Endothelial cell of umbilical vein (primary cell): ENCODE results near the gene ECEL1. TPM values are rescaled to one million over a fixed set of nuclear protein-coding genes. Genes with fewer than 3 reads are reported as not detected.

ENCODE experiments used
- BruUV-seq: library from RNA; stranded (reverse); fragments of 400-500 nt; replicated peaks from 2 replicates; lab custom pipeline; 2021; lab: Mats Ljungman, UMichigan
- CTCF ChIA-PET: fragments of 300-600, 350-600 bp; sonication (Branson Sonifier 250); formaldehyde crosslinking; loops from one replicate; lab custom pipeline; 2021; ENCODE audit warnings: antibody characterized with exemption, inconsistent platforms; lab: Charles Lee
- POLR2A ChIA-PET: fragments of 300-600, 350-600 bp; sonication (Branson Sonifier 250); formaldehyde crosslinking; loops from one replicate; lab custom pipeline; 2021; ENCODE audit warnings: antibody characterized with exemption, inconsistent platforms; lab: Charles Lee
- DNase-seq: peaks from one replicate; pipeline ENCODE4 v3.0.0-alpha.2; 2011; ENCODE audit warnings: low read depth, low spot score
- FAIRE-seq: peaks from 2 replicates; lab custom pipeline; 2011; peaks lifted over from hg19 to GRCh38; lab: Jason Lieb, UNC
- H2AFZ ChIP-seq: 2 replicates; pipeline ENCODE4 v1.6.0; 2012; ENCODE audit warnings: low read depth, low read length, control low read depth, inconsistent platforms
- H3K27ac ChIP-seq: 2 replicates; pipeline ENCODE4 v1.5.1; 2011; ENCODE audit warnings: low read depth, mild to moderate bottlenecking, control low read depth, low read length, moderate library complexity; ENCODE audit not compliant: insufficient read depth
- H3K27me3 ChIP-seq, 2 experiments: 2 replicates each; pipeline versions ENCODE4 v1.6.0 to v1.6.1; 2011; ENCODE audit warnings: low read length in 2 of 2, mixed read lengths in 1 of 2; ENCODE audit not compliant: control insufficient read depth in 2 of 2, insufficient read depth in 2 of 2
- H3K36me3 ChIP-seq, 2 experiments: 2 replicates in 1 of 2; 3 replicates in 1 of 2; pipeline ENCODE4 v1.5.1; 2011; ENCODE audit warnings: low read length in 2 of 2, mild to moderate bottlenecking in 1 of 2, moderate library complexity in 1 of 2; ENCODE audit not compliant: control insufficient read depth in 2 of 2, insufficient read depth in 2 of 2; ENCODE audit errors: extremely low read depth in 1 of 2
- H3K4me1 ChIP-seq: 3 replicates; pipeline ENCODE4 v1.5.1; 2011; ENCODE audit warnings: mild to moderate bottlenecking, low read length; ENCODE audit not compliant: control insufficient read depth, insufficient read depth; ENCODE audit errors: extremely low read depth
- H3K4me2 ChIP-seq: 2 replicates; pipeline ENCODE4 v1.6.1; 2011; ENCODE audit warnings: low read length, control low read depth, mixed read lengths; ENCODE audit not compliant: insufficient read depth
- H3K4me3 ChIP-seq, 3 experiments: fragments of 200-600 bp in 1 of 3; sonication (generic), shearing (Covaris generic) in 1 of 3; replicated peaks in 1 of 3; 2 replicates each; pipeline ENCODE4 v1.5.1; 2011 to 2016; ENCODE audit warnings: control low read depth in 3 of 3, low read length in 3 of 3, mild to moderate bottlenecking in 2 of 3, inconsistent platforms in 1 of 3, low read depth in 1 of 3, moderate library complexity in 1 of 3; ENCODE audit not compliant: insufficient read depth in 1 of 3
- H3K79me2 ChIP-seq: 2 replicates; pipeline ENCODE4 v1.6.0; 2012; ENCODE audit warnings: low read length, inconsistent platforms; ENCODE audit not compliant: control insufficient read depth, insufficient read depth
- H3K9ac ChIP-seq: replicated peaks from 2 replicates; pipeline ENCODE3; 2011; ENCODE audit warnings: low read length, control low read depth; ENCODE audit not compliant: insufficient read depth; ENCODE audit errors: extremely low read depth
- H3K9me1 ChIP-seq: replicated peaks from 3 replicates; pipeline ENCODE4 v1.6.0; 2011; ENCODE audit warnings: mild to moderate bottlenecking, low read length; ENCODE audit not compliant: control insufficient read depth, insufficient read depth; ENCODE audit errors: extremely low read depth
- H3K9me3 ChIP-seq: replicated peaks from 2 replicates; pipeline ENCODE4 v1.5.1; 2012; ENCODE audit warnings: low read length, inconsistent platforms; ENCODE audit not compliant: control insufficient read depth, insufficient read depth
- H4K20me1 ChIP-seq: replicated peaks from 2 replicates; pipeline ENCODE3; 2011; ENCODE audit warnings: mild to moderate bottlenecking, low read length; ENCODE audit not compliant: control insufficient read depth, insufficient read depth; ENCODE audit errors: extremely low read depth
- EZH2 ChIP-seq: IDR thresholded peaks from 2 replicates; pipeline ENCODE4 v1.6.1; 2012; ENCODE audit warnings: borderline replicate concordance, low read depth, mild to moderate bottlenecking, moderate library complexity, low read length, inconsistent platforms; ENCODE audit not compliant: severe bottlenecking
- FOS ChIP-seq: IDR thresholded peaks from 2 replicates; pipeline ENCODE4 v1.6.1; 2011; ENCODE audit warnings: mild to moderate bottlenecking, low read length, moderate library complexity, borderline replicate concordance; ENCODE audit not compliant: insufficient read depth
- GATA2 ChIP-seq: IDR thresholded peaks from 2 replicates; pipeline ENCODE4 v1.7.0; 2011; ENCODE audit warnings: low read depth, mild to moderate bottlenecking, moderate library complexity, mixed read lengths, low read length; ENCODE audit not compliant: insufficient read length, insufficient read depth
- JUN ChIP-seq: IDR thresholded peaks from 2 replicates; pipeline ENCODE4 v1.6.1; 2011; ENCODE audit warnings: borderline replicate concordance, low read depth; ENCODE audit not compliant: insufficient read length, insufficient read depth
- MYC ChIP-seq: IDR thresholded peaks from one replicate; pipeline ENCODE4 v1.6.1; 2011; ENCODE audit warnings: mild to moderate bottlenecking, low read depth, low read length
- POLR2A ChIP-seq: IDR thresholded peaks from 2 replicates; pipeline ENCODE4 v1.6.1; 2012; ENCODE audit warnings: low read depth, mild to moderate bottlenecking, control low read depth, low read length
- POLR2AphosphoS5 ChIP-seq: IDR thresholded peaks from 2 replicates; pipeline ENCODE4 v1.6.1; 2012; ENCODE audit warnings: low read depth, mild to moderate bottlenecking, control low read depth, low read length, moderate library complexity; ENCODE audit not compliant: insufficient read depth
- dilution Hi-C: fragments of 300-500 bp; cut with MboI; formaldehyde crosslinking; loops from one replicate; pipeline ENCODE4 v1.15.0; 2019; ENCODE audit warnings: low sequenced_read_pairs; ENCODE audit not compliant: extremely low pct_ligation_motif_present
- intact Hi-C: fragments of 100-400 bp; cut with micrococcal nuclease; formaldehyde crosslinking; loops from one replicate; pipeline ENCODE4 v1.10.0; 2022
- polyA plus RNA-seq, 4 experiments: library from polyadenylated mRNA; depleted of rRNA in 3 of 4; stranded (reverse) in 3 of 4; unstranded in 1 of 4; fragments of >200 nt; gene quantifications; 2 replicates each; pipeline versions ENCODE4 v1.2.1 to v1.2.3, GENCODE V29; 2011 to 2012; ENCODE audit warnings: missing spikeins in 1 of 4
- total RNA-seq: library from RNA; stranded (reverse); gene quantifications from 2 replicates; pipeline ENCODE4 v1.2.3, GENCODE V29; 2021
- TF ChIP-seq, protein P1 (sequence below), 2 donors: IDR thresholded peaks; 1 replicate in 1 of 2; 2 replicates in 1 of 2; pipeline ENCODE4 v1.5.1; 2011; ENCODE audit warnings: low read length in 2 of 2, mild to moderate bottlenecking in 2 of 2, moderate library complexity in 2 of 2, control low read depth in 1 of 2, inconsistent platforms in 1 of 2, low read depth in 1 of 2; ENCODE audit not compliant: insufficient read depth in 1 of 2; ENCODE audit errors: extremely low read depth in 1 of 2
- TF ChIP-seq, protein P2 (sequence below): IDR thresholded peaks from 2 replicates; pipeline ENCODE4 v1.6.1; 2011; ENCODE audit not compliant: insufficient read depth, insufficient read length

The ECEL1 gene
- total and polyA plus RNA-seq, 2 donors (not counting 3 experiments of a cell fraction or from before 2014, with no cell fraction given) = not detected

DNA sequence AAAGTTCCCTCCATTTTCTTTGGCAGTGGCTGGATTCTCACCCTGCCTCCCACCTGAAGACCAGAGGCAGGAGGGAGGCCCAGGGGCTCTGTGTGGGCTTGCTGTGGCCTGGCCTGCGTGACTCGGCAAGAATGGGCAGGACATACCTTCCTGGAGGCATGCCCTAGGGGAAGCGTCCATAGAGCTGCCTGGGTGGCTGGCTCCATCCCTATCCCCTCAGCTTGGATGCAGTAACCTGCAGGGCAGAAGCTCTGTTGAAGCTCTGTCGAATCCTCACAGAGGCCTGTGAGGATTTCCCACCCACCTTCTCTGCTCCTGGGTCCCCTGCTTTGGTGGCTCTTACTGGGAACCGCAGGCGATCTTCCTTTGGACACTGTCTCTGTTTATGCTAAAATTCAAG is 31.2 kb upstream of the ECEL1 start:
- Histone ChIP-seq H3K79me2 (no peaks in the 10 kb centered on the region), H3K36me3 (no peaks in the 10 kb centered on the region), H3K27me3 (peaks cover 16 to 30% of the 10 kb centered on the region in 2 experiments), H2AFZ (no peak overlapping the region), H3K4me3 (no peak overlapping the region), H3K9ac (no peak overlapping the region), H3K9me3 (no peaks in the 10 kb centered on the region), H3K4me2 (no peak overlapping the region), H4K20me1 (no peaks in the 10 kb centered on the region), H3K27ac (no peak overlapping the region), H3K9me1 (no peaks in the 10 kb centered on the region), H3K4me1 (no peaks in the 10 kb centered on the region)
- FAIRE-seq (no peak), DNase-seq (no peak)
- TF ChIP-seq EZH2 (no peak), POLR2A (no peak), POLR2AphosphoS5 (no peak), JUN (no peak), GATA2 (no peak), FOS (no peak), MYC (no peak)
- TF ChIP-seq, protein P1, sequence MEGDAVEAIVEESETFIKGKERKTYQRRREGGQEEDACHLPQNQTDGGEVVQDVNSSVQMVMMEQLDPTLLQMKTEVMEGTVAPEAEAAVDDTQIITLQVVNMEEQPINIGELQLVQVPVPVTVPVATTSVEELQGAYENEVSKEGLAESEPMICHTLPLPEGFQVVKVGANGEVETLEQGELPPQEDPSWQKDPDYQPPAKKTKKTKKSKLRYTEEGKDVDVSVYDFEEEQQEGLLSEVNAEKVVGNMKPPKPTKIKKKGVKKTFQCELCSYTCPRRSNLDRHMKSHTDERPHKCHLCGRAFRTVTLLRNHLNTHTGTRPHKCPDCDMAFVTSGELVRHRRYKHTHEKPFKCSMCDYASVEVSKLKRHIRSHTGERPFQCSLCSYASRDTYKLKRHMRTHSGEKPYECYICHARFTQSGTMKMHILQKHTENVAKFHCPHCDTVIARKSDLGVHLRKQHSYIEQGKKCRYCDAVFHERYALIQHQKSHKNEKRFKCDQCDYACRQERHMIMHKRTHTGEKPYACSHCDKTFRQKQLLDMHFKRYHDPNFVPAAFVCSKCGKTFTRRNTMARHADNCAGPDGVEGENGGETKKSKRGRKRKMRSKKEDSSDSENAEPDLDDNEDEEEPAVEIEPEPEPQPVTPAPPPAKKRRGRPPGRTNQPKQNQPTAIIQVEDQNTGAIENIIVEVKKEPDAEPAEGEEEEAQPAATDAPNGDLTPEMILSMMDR (IDR thresholded peaks at IDR 0.05; ENCODE audit: extremely low read depth in 1 of 2, insufficient read depth in 1 of 2, low read depth in 1 of 2, low read length in 2 of 2) = no peak
- TF ChIP-seq, protein P2, sequence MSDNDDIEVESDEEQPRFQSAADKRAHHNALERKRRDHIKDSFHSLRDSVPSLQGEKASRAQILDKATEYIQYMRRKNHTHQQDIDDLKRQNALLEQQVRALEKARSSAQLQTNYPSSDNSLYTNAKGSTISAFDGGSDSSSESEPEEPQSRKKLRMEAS = no peak
- ChIA-PET POLR2A (no interaction called here), CTCF (interaction anchor here (1.2 to 2.6 kb wide), 2 partner anchors 183 to 618 kb away, joined by 3 to 9 read pairs; no protein-coding TSS in a partner anchor)
- intact Hi-C loops = no loop called here
- dilution Hi-C loops = no loop called here
- no TSS peak for BruUV-seq
